Peyer's patch (tissue), 4 donors: Measurements from ENCODE around the gene PXDC1.
"Not testable (repeated sequence)": the region's sequence is repeated elsewhere in the genome, so short reads cannot be mapped to it uniquely, and the experiment has no call there.

Source experiments
- POLR2A ChIP-seq, 2 donors: fragments of 450-650 bp; IDR thresholded peaks; one replicate each; pipeline ENCODE4 v1.5.1; 2017; ENCODE audit warnings: antibody characterized with exemption in 2 of 2, mild to moderate bottlenecking in 2 of 2, moderate library complexity in 2 of 2
- TF ChIP-seq, protein P1 (sequence below), 6 experiments: fragments of 450-650 bp in 4 of 6; fragments of 200-600 bp in 2 of 6; sonication (generic) in 1 of 6; IDR thresholded peaks; one replicate each; pipeline ENCODE4 v1.5.1; 2017 to 2019; ENCODE audit warnings: antibody characterized with exemption in 6 of 6, mild to moderate bottlenecking in 3 of 6, moderate library complexity in 1 of 6

DNA sequence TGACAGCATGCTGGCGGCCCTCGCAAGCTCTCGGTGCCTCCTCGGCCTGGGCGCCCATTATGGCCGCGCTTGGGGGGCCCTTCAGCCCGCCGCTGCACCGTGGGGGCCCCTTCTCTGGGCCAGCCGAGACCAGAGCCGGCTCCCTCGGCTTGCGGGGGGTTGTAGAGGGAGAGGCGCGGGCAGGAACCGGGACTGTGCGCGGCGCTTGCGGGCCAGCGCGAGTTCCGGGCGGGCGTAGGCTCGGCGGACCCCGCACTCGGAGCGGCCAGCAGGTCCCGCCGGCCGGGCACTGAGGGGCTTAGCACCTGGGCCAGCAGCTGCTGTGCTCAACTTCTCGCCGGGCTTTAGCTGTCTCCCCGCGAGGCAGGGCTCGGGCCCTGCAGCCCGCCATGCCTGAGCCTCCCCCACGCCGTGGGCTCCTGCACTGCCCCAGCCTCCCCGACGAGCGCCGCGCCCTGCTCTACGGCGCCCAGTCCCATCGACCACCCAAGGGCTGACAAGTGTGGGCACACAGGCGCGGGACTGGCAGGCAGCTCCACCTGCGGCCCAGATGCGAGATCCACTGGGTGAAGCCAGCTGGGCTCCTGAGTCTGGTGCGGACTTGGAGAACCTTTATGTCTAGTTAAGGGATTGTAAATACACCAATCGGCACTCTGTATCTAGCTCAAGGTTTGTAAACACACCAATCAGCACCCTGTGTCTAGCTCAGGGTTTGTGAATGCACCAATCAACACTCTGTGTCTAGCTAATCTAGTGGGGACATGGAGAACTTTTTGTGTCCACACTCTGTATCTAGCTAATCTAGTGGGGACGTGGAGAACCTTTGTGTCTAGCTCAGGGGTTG is 6.7 kb upstream of the PXDC1 start:
- TF ChIP-seq, protein P1, sequence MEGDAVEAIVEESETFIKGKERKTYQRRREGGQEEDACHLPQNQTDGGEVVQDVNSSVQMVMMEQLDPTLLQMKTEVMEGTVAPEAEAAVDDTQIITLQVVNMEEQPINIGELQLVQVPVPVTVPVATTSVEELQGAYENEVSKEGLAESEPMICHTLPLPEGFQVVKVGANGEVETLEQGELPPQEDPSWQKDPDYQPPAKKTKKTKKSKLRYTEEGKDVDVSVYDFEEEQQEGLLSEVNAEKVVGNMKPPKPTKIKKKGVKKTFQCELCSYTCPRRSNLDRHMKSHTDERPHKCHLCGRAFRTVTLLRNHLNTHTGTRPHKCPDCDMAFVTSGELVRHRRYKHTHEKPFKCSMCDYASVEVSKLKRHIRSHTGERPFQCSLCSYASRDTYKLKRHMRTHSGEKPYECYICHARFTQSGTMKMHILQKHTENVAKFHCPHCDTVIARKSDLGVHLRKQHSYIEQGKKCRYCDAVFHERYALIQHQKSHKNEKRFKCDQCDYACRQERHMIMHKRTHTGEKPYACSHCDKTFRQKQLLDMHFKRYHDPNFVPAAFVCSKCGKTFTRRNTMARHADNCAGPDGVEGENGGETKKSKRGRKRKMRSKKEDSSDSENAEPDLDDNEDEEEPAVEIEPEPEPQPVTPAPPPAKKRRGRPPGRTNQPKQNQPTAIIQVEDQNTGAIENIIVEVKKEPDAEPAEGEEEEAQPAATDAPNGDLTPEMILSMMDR (IDR thresholded peaks at IDR 0.05), result not testable (repeated sequence)
- TF ChIP-seq POLR2A (IDR thresholded peaks at IDR 0.05), result not testable (repeated sequence)
